ENCODE results near the gene AIF1. TPM values are rescaled to one million over a fixed set of nuclear protein-coding genes. Genes with fewer than 3 reads are reported as not detected.

The AIF1 gene
- total and polyA plus RNA-seq, 2 donors from 2014 or later, result 44.1 to 121 TPM

- Histone ChIP-seq H3K9ac (ENCODE audit: low read length in 3 of 3) (no peak overlapping the region), H3K27ac (ENCODE audit: low read depth in 2 of 2, low read length in 2 of 2) (peak overlapping the region in 1 of 2 donors; percentile 17), H3K27me3 (ENCODE audit: control insufficient read depth, insufficient read depth, low read length) (no peaks in the 10 kb centered on the region), H3K9me3 (ENCODE audit: control insufficient read depth in 2 of 3, insufficient read depth in 1 of 3, low read length in 3 of 3) (no peaks in the 10 kb centered on the region), H3K4me3 (ENCODE audit: low read length in 3 of 3) (peak overlapping the region in 1 of 3 donors; percentile 94), H3K36me3 (ENCODE audit: control insufficient read depth in 2 of 3, insufficient read depth in 3 of 3, low read length in 3 of 3) (peaks cover 0 to 7% (median 6%) of the 10 kb centered on the region in 3 donors), H3K4me1 (ENCODE audit: control insufficient read depth in 2 of 3, insufficient read depth in 2 of 3, low read depth in 1 of 3, low read length in 3 of 3) (peaks cover 2 to 48% (median 40%) of the 10 kb centered on the region in 3 donors)
- TF ChIP-seq, protein P1, sequence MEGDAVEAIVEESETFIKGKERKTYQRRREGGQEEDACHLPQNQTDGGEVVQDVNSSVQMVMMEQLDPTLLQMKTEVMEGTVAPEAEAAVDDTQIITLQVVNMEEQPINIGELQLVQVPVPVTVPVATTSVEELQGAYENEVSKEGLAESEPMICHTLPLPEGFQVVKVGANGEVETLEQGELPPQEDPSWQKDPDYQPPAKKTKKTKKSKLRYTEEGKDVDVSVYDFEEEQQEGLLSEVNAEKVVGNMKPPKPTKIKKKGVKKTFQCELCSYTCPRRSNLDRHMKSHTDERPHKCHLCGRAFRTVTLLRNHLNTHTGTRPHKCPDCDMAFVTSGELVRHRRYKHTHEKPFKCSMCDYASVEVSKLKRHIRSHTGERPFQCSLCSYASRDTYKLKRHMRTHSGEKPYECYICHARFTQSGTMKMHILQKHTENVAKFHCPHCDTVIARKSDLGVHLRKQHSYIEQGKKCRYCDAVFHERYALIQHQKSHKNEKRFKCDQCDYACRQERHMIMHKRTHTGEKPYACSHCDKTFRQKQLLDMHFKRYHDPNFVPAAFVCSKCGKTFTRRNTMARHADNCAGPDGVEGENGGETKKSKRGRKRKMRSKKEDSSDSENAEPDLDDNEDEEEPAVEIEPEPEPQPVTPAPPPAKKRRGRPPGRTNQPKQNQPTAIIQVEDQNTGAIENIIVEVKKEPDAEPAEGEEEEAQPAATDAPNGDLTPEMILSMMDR (IDR thresholded peaks at IDR 0.05; ENCODE audit: borderline replicate concordance, extremely low read depth, insufficient read depth), result no peak
- DNase-seq, result no peak
- no peak for FAIRE-seq
- intact Hi-C loops (cut with DNase I), result no loop called here
These were observed 47.2 kb downstream of the AIF1 start for GRCh38 chr6:31662124-31662723.

GRCh38 chr6:31663126-31663960, 48.3 kb downstream of the AIF1 start:
- Histone ChIP-seq H3K27ac (ENCODE audit: low read depth in 2 of 2, low read length in 2 of 2) (peak overlapping the region; percentile 85 to 97), H3K4me3 (ENCODE audit: low read length in 3 of 3) (peak overlapping the region; percentile 89 to 94 (median 94)), H3K9me3 (ENCODE audit: control insufficient read depth in 2 of 3, insufficient read depth in 1 of 3, low read length in 3 of 3) (no peaks in the 10 kb centered on the region), H3K36me3 (ENCODE audit: control insufficient read depth in 2 of 3, insufficient read depth in 3 of 3, low read length in 3 of 3) (peaks cover 5 to 12% (median 9%) of the 10 kb centered on the region in 3 donors), H3K9ac (ENCODE audit: low read length in 3 of 3) (peak overlapping the region in 2 of 3 donors; percentile 16 to 77), H3K27me3 (ENCODE audit: control insufficient read depth, insufficient read depth, low read length) (no peaks in the 10 kb centered on the region), H3K4me1 (ENCODE audit: control insufficient read depth in 2 of 3, insufficient read depth in 2 of 3, low read depth in 1 of 3, low read length in 3 of 3) (peaks cover 2 to 41% (median 40%) of the 10 kb centered on the region in 3 donors)
- no peak for DNase-seq
- intact Hi-C loops (cut with DNase I), result no loop called here
- no peak for FAIRE-seq
- TF ChIP-seq, protein P1 (IDR thresholded peaks at IDR 0.05; ENCODE audit: borderline replicate concordance, extremely low read depth, insufficient read depth), result no peak

DNA sequence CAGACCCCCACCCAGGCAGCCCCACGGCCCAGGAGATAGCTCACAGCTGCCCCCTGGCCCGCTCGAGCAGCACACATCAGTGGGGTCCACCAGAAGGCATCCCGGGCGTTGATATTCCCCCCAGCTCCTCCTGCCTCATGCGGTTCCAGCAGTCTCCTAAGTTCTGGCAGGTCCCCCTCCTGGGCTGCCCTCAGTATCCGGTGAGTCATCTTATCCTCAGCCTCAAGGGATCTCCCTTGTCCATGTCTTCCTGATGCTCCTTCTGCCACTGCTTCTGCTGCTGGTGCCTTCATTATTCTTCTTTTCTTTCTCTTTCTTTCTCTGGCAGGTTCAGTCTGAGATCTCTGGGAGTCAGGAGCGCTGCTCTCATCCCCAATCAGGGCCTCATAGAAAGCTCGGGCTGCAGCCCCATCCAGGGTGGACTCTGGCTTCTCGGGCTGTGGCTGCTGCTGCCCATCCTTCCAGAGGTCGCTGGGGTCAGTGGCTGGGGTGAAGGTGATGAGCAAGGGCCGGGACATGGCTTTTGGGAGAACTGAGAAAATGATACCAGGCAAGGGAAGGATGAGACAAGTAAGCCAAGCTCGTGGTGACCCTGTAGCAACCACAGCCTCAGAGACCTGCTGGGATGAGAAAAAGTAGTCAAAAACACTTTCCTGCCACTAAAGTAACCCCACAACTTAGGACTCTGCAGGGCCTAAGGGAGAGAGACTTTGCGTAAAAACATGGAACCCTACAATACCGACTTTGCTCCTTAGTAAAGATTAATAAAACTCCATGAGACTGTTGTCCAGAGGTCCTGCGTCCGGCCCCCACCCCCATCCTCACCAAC, 49.1 kb downstream of the AIF1 start:
- TF ChIP-seq, protein P1 (IDR thresholded peaks at IDR 0.05; ENCODE audit: borderline replicate concordance, extremely low read depth, insufficient read depth), result no peak
- DNase-seq (peak in 3 of 5 donors; percentile 36 to 78 (median 68)), FAIRE-seq (no peak)
- Histone ChIP-seq H3K4me3 (ENCODE audit: low read length in 3 of 3) (peak overlapping the region; percentile 89 to 94 (median 94)), H3K9ac (ENCODE audit: low read length in 3 of 3) (peak overlapping the region; percentile 67 to 77 (median 68)), H3K4me1 (ENCODE audit: control insufficient read depth in 2 of 3, insufficient read depth in 2 of 3, low read depth in 1 of 3, low read length in 3 of 3) (peaks cover 2 to 36% (median 35%) of the 10 kb centered on the region in 3 donors), H3K9me3 (ENCODE audit: control insufficient read depth in 2 of 3, insufficient read depth in 1 of 3, low read length in 3 of 3) (no peaks in the 10 kb centered on the region), H3K27me3 (ENCODE audit: control insufficient read depth, insufficient read depth, low read length) (no peaks in the 10 kb centered on the region), H3K36me3 (ENCODE audit: control insufficient read depth in 2 of 3, insufficient read depth in 3 of 3, low read length in 3 of 3) (peaks cover 12 to 20% (median 17%) of the 10 kb centered on the region in 3 donors), H3K27ac (ENCODE audit: low read depth in 2 of 2, low read length in 2 of 2) (peak overlapping the region; percentile 85 to 97)
- intact Hi-C loops (cut with DNase I), result no loop called here

Measured in kidney (tissue), 14 donors.